ENCODE measurements around the gene RFT1. TPM values are rescaled to one million over a fixed set of nuclear protein-coding genes. Genes with fewer than 3 reads are reported as not detected.
A peak's percentile ranks its signal among the peaks of the same experiment; 100 is the strongest.

Gene RFT1
- total and polyA plus RNA-seq, 2 donors: 8.0 to 15.6 TPM

DNA sequence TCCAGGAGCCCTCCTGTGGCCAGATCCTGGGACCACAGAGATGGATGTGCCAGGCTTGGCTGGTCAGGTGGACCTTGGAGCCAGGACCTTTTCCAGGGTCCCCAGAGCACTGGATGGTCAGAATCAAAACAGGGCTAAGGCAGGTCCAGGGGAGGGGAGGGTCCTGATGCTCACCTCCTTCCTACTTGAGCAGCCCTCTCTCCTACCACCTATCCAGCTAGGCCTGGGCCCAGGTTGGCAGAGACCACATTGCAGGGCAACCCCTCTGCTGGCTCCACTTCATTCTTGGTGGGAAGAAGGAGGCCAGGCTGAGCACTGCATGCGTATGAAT lies 55.9 kb downstream of the RFT1 start:
- H3K4me1 ChIP-seq (ENCODE audit: control insufficient read depth in 2 of 2, insufficient read depth in 2 of 2, low read length in 2 of 2): peaks cover 6 to 24% of the 10 kb centered on the region in 2 donors
- peaks cover 0 to 4% of the 10 kb centered on the region in 2 donors for H3K27me3 ChIP-seq (ENCODE audit: control insufficient read depth in 2 of 2, insufficient read depth in 1 of 2, low read length in 1 of 2)
- no peaks in the 10 kb centered on the region for H3K9me3 ChIP-seq (ENCODE audit: control insufficient read depth in 2 of 2, insufficient read depth in 1 of 2, low read length in 1 of 2)
- DNase-seq (ENCODE audit: low read depth in 6 of 9, low spot score in 9 of 9): no peak
- H3K4me3 ChIP-seq (ENCODE audit: low read length in 2 of 2): no peak overlapping the region
- WGBS: 95% methylated on average over 1 of the region's 1 CpG
- H3K27ac ChIP-seq (ENCODE audit: low read depth in 1 of 2, low read length in 1 of 2): no peak overlapping the region
- no peaks in the 10 kb centered on the region for H3K36me3 ChIP-seq (ENCODE audit: control insufficient read depth in 2 of 2, insufficient read depth in 2 of 2, low read length in 1 of 2)

DNA sequence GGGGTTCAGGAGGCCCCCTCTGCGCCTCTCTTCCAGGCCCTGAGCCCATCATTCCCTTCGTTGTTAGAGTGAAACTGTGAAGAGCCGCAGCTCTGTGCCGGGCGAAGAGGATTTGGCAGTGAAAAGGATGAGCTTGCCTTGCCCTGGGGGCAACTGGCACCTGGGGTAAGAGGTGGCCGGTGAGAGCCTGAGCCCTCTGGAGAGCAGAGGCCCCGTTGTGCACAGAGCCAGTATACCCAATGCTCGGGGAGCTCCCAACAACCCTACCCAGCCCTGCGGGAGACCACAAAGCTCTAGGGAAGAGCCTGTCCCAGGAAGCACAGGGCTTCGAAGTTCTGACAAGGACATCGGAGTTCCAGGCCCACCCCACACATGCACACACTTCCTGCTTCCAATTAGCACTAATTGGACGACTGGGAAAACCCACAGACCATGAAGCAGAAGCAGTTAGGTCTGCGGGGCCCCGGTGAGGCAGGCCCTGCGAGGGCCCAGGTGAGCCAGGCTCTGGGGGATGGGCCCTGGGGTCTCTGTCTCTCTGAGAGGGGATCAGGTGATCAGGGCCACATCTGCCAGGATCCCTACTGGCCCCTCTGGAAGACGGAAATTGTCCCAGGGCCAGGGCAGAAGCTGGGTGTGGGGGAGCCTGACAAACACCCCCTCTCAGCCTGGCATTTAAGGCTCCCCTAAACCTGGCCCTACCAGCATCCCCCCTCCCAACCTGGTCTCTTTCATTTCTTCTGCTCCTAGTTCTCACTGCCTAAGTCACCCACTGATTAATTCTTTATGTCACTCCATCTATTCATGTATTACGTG lies 56.5 kb downstream of the RFT1 start:
- peak overlapping the region; percentile 51 to 69 for H3K4me3 ChIP-seq (ENCODE audit: low read length in 2 of 2)
- H3K4me1 ChIP-seq (ENCODE audit: control insufficient read depth in 2 of 2, insufficient read depth in 2 of 2, low read length in 2 of 2): peaks cover 6 to 24% of the 10 kb centered on the region in 2 donors
- no peak for DNase-seq (ENCODE audit: low read depth in 6 of 9, low spot score in 9 of 9)
- no peaks in the 10 kb centered on the region for H3K9me3 ChIP-seq (ENCODE audit: control insufficient read depth in 2 of 2, insufficient read depth in 1 of 2, low read length in 1 of 2)
- H3K27ac ChIP-seq (ENCODE audit: low read depth in 1 of 2, low read length in 1 of 2): peak overlapping the region; percentile 83 to 87
- no peaks in the 10 kb centered on the region for H3K36me3 ChIP-seq (ENCODE audit: control insufficient read depth in 2 of 2, insufficient read depth in 2 of 2, low read length in 1 of 2)
- H3K27me3 ChIP-seq (ENCODE audit: control insufficient read depth in 2 of 2, insufficient read depth in 1 of 2, low read length in 1 of 2): peaks cover 0 to 4% of the 10 kb centered on the region in 2 donors
- 92% methylated on average over 17 of the region's 17 CpGs for WGBS

DNA sequence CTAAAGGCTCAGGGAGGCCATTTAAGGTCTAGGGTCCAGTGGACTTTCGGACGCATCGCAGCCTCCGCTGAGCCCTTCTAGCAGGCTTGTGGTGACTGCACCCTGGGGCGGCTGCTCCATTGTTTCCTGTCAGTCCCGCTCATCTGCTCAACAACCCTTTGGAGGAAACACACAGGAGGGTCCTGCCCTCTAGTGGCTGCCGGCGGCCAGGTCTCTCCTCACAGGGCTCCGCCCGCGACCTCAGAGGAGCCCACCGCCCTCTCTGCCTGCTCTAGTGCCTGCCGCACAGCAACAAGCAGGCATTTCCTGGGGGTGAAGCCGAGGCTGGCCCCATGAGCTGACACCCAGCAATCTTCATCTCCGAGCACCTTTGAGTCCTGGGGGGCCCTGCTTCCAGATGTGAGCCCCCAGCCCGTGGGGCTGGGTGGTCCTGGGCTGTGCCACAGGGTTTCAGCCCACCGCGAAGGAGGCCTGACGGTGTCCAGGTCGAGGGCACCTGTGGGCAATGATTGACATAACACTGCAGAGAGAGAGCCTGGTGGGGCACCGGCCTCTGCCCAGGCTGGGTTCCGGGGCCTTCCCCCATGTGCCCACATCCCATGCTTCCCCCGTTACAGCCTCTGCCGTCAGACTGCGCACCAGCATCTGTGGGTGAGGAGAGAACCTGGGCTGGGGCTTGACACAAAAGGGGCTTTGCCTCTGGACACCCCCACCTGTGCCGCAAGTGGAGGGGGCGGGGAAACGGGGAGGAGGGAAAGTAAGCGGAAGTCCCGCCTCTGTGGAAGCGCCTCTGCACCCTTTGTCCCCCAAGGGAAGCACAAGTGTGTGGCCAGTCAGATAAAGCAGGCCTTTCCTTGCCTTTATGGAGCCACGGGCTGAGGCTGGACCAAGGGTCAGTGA lies 57.3 kb downstream of the RFT1 start:
- no peaks in the 10 kb centered on the region for H3K9me3 ChIP-seq (ENCODE audit: control insufficient read depth in 2 of 2, insufficient read depth in 1 of 2, low read length in 1 of 2)
- 4% methylated on average over 32 of the region's 32 CpGs for WGBS
- H3K4me1 ChIP-seq (ENCODE audit: control insufficient read depth in 2 of 2, insufficient read depth in 2 of 2, low read length in 2 of 2): peaks cover 6 to 24% of the 10 kb centered on the region in 2 donors
- H3K27ac ChIP-seq (ENCODE audit: low read depth in 1 of 2, low read length in 1 of 2): peak overlapping the region; percentile 83 to 87
- peak; percentile 75 to 95 (median 86) for DNase-seq (ENCODE audit: low read depth in 6 of 9, low spot score in 9 of 9)
- no peaks in the 10 kb centered on the region for H3K36me3 ChIP-seq (ENCODE audit: control insufficient read depth in 2 of 2, insufficient read depth in 2 of 2, low read length in 1 of 2)
- peaks cover 0 to 4% of the 10 kb centered on the region in 2 donors for H3K27me3 ChIP-seq (ENCODE audit: control insufficient read depth in 2 of 2, insufficient read depth in 1 of 2, low read length in 1 of 2)
- H3K4me3 ChIP-seq (ENCODE audit: low read length in 2 of 2): peak overlapping the region; percentile 51 to 69

DNA sequence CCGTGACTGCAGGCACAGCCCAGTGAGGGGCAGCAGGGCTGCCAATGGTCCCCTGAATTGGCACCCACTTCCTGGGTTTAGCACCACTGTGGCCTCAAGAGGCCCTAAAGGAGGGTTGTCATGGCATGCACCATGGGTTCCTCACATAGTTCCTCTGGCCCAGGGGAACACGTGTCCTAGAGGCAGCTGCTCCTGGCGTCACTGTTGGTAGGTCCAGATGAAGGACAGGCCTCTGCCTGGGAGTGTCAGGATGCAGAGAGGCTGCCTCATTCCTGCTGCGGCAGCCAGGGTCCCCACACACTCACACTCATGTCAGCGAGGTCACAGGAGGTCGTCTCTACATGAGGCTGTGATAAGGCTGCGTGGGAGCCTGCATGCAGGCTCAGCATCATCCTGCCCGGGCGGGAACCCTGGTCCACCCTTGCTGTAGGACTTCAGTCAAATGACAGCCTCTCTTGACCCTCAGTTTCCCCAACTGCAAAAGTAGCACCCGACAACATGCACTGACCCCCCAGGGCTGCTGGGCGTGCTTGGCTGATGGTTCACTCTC lies 58.3 kb downstream of the RFT1 start:
- H3K4me3 ChIP-seq (ENCODE audit: low read length in 2 of 2): peak overlapping the region in 1 of 2 donors; percentile 69

DNA sequence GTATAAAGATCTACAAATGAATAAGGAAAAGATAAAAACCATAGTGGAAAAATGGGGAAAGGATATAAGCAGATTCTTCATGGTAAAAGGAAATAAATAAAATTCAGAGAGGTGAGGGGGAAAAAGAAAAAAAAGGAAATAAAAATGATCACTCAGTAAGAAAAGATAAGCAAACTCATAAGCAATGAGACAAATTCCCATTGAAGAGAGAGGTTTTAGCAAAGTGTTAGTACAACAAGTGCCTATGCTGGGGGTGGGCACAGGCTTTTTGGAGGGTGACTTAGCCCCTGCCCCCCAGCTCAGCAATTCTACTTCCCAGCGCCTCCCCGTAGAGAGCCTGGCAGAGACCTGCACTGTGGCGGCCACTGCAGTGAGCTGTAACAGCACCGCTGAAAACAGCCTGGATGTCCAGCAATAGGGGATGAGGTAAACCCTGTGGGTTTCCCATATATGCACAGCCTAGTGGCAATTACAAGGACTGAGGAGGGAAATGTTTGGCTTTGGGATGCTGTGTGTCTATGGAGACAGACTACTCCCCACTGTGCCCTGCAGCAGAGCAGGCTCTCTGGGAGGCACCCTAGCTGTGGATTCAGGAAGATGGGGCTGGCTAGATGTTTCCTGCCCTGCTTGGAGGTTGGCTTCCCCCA lies 60.7 kb downstream of the RFT1 start:
- Histone ChIP-seq H3K4me3 (ENCODE audit: low read length in 2 of 2) (no peak overlapping the region), H3K9me3 (ENCODE audit: control insufficient read depth in 2 of 2, insufficient read depth in 1 of 2, low read length in 1 of 2) (no peaks in the 10 kb centered on the region), H3K4me1 (ENCODE audit: control insufficient read depth in 2 of 2, insufficient read depth in 2 of 2, low read length in 2 of 2) (peaks cover 6 to 24% of the 10 kb centered on the region in 2 donors), H3K27ac (ENCODE audit: low read depth in 1 of 2, low read length in 1 of 2) (no peak overlapping the region), H3K36me3 (ENCODE audit: control insufficient read depth in 2 of 2, insufficient read depth in 2 of 2, low read length in 1 of 2) (no peaks in the 10 kb centered on the region), H3K27me3 (ENCODE audit: control insufficient read depth in 2 of 2, insufficient read depth in 1 of 2, low read length in 1 of 2) (peaks cover 0 to 4% of the 10 kb centered on the region in 2 donors)
- WGBS: 95% methylated on average over 4 of the region's 4 CpGs
- no peak for DNase-seq (ENCODE audit: low read depth in 6 of 9, low spot score in 9 of 9)

More for the DNA sequence above, 58.3 kb downstream of the RFT1 start:
- Histone ChIP-seq H3K27me3 (ENCODE audit: control insufficient read depth in 2 of 2, insufficient read depth in 1 of 2, low read length in 1 of 2) (peaks cover 0 to 4% of the 10 kb centered on the region in 2 donors), H3K36me3 (ENCODE audit: control insufficient read depth in 2 of 2, insufficient read depth in 2 of 2, low read length in 1 of 2) (no peaks in the 10 kb centered on the region), H3K27ac (ENCODE audit: low read depth in 1 of 2, low read length in 1 of 2) (peak overlapping the region in 1 of 2 donors; percentile 83), H3K9me3 (ENCODE audit: control insufficient read depth in 2 of 2, insufficient read depth in 1 of 2, low read length in 1 of 2) (no peaks in the 10 kb centered on the region), H3K4me1 (ENCODE audit: control insufficient read depth in 2 of 2, insufficient read depth in 2 of 2, low read length in 2 of 2) (peaks cover 6 to 24% of the 10 kb centered on the region in 2 donors)
- 95% methylated on average over 11 of the region's 11 CpGs for WGBS
- DNase-seq (ENCODE audit: low read depth in 6 of 9, low spot score in 9 of 9): no peak

DNA sequence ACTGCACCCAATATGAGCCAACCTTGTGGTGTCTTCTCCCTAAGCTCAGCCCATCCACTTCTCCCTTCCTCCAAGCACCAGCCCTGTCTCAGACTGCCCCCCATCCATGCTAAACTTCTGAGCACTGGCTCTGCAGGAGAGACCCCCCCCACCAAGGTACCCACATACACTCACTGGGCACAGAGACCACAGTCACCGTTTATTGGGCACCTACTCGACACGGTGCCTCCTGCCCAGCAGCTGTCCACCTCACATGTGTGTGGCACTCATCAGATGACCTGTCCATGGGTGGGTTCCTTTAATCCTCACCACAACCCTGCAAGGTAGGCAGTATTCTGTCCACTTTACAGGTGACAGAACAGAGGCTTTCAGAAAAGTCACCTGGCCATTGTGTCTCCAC lies 62.1 kb downstream of the RFT1 start:
- WGBS: 95% methylated on average over 3 of the region's 3 CpGs

DNA sequence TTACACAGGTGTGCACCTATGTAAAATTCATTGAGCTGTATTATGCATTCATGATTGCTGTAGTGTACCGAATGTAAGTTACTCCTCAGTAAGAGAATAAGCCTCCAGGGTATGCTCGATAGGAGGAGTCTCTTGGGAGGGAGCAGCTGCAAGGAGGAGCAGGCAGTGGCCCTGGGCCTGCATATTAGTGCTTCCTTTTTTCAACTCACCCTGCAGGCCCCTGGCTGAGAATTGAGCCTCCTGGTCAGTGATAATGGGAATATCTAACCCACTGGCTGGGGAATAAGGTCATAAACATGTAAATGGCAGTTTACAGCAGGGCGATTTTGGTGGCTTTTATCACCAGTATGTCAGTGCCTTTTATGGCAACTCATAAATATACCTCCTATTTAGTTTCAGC lies 62.7 kb downstream of the RFT1 start:
- 96% methylated on average over 3 of the region's 3 CpGs for WGBS
- Histone ChIP-seq H3K27ac (ENCODE audit: low read depth in 1 of 2, low read length in 1 of 2) (no peak overlapping the region), H3K36me3 (ENCODE audit: control insufficient read depth in 2 of 2, insufficient read depth in 2 of 2, low read length in 1 of 2) (no peaks in the 10 kb centered on the region), H3K4me1 (ENCODE audit: control insufficient read depth in 2 of 2, insufficient read depth in 2 of 2, low read length in 2 of 2) (peaks cover 3 to 10% of the 10 kb centered on the region in 2 donors), H3K9me3 (ENCODE audit: control insufficient read depth in 2 of 2, insufficient read depth in 1 of 2, low read length in 1 of 2) (no peaks in the 10 kb centered on the region), H3K4me3 (ENCODE audit: low read length in 2 of 2) (no peak overlapping the region), H3K27me3 (ENCODE audit: control insufficient read depth in 2 of 2, insufficient read depth in 1 of 2, low read length in 1 of 2) (peaks cover 0 to 8% of the 10 kb centered on the region in 2 donors)
- DNase-seq (ENCODE audit: low read depth in 6 of 9, low spot score in 9 of 9): no peak

More for the DNA sequence above, 62.1 kb downstream of the RFT1 start:
- no peaks in the 10 kb centered on the region for H3K36me3 ChIP-seq (ENCODE audit: control insufficient read depth in 2 of 2, insufficient read depth in 2 of 2, low read length in 1 of 2)
- no peaks in the 10 kb centered on the region for H3K9me3 ChIP-seq (ENCODE audit: control insufficient read depth in 2 of 2, insufficient read depth in 1 of 2, low read length in 1 of 2)
- DNase-seq (ENCODE audit: low read depth in 6 of 9, low spot score in 9 of 9): no peak
- peaks cover 0 to 8% of the 10 kb centered on the region in 2 donors for H3K27me3 ChIP-seq (ENCODE audit: control insufficient read depth in 2 of 2, insufficient read depth in 1 of 2, low read length in 1 of 2)
- H3K4me1 ChIP-seq (ENCODE audit: control insufficient read depth in 2 of 2, insufficient read depth in 2 of 2, low read length in 2 of 2): peaks cover 4 to 16% of the 10 kb centered on the region in 2 donors
- H3K27ac ChIP-seq (ENCODE audit: low read depth in 1 of 2, low read length in 1 of 2): no peak overlapping the region
- H3K4me3 ChIP-seq (ENCODE audit: low read length in 2 of 2): no peak overlapping the region

DNA sequence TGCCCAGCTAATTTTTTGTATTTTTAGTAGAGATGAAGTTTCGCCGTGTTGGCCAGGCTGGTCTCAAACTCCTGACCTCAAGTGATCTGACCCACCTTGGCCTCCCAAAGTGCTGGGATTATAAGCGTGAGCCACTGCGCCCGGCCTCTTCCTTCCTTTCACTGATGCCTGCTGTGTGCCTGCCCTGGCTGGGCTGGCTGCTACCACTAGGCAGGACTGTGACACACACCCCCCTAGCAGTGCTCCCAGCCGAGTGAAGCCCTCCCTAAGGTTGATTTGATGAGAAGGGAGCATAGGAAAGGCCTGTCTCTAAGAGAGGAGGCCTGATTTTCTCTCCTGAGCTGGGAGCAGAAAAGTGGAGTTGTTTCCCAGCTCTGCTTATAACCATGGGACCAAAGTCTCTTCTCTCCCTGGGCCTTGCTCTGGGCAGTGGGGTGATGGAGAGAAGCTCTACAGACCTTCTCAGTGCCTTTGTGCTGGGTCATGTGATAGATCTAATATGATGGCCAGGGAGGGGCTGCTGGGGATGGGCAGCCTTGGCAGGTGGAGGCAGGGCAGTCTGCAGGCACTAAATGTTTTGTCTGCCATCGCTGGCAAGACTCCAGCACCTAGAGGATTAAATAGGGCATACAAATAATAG lies 64.3 kb downstream of the RFT1 start:
- no peak overlapping the region for H3K27ac ChIP-seq (ENCODE audit: low read depth in 1 of 2, low read length in 1 of 2)
- no peaks in the 10 kb centered on the region for H3K36me3 ChIP-seq (ENCODE audit: control insufficient read depth in 2 of 2, insufficient read depth in 2 of 2, low read length in 1 of 2)
- H3K9me3 ChIP-seq (ENCODE audit: control insufficient read depth in 2 of 2, insufficient read depth in 1 of 2, low read length in 1 of 2): no peaks in the 10 kb centered on the region
- no peaks in the 10 kb centered on the region for H3K4me1 ChIP-seq (ENCODE audit: control insufficient read depth in 2 of 2, insufficient read depth in 2 of 2, low read length in 2 of 2)
- no peak for DNase-seq (ENCODE audit: low read depth in 6 of 9, low spot score in 9 of 9)
- H3K4me3 ChIP-seq (ENCODE audit: low read length in 2 of 2): no peak overlapping the region
- 98% methylated on average over 7 of the region's 7 CpGs for WGBS
- peaks cover 0 to 8% of the 10 kb centered on the region in 2 donors for H3K27me3 ChIP-seq (ENCODE audit: control insufficient read depth in 2 of 2, insufficient read depth in 1 of 2, low read length in 1 of 2)
